ENCODE results near the gene KIAA1671.

KIAA1671 gene

GRCh38 chr22:25023879-25024278 lies 71.4 kb downstream of the KIAA1671 start:
- ATAC-seq (ENCODE audit: low read depth) (no peak), DNase-seq (ENCODE audit: low spot score in 2 of 2) (no peak)
- no peak overlapping the region for H3K27ac Mint-ChIP-seq
- peaks cover 12% of the 10 kb centered on the region for H3K27me3 Mint-ChIP-seq
- no peaks in the 10 kb centered on the region for H3K9me3 Mint-ChIP-seq
- no peak overlapping the region for H3K4me3 Mint-ChIP-seq
- no peaks in the 10 kb centered on the region for H3K4me1 Mint-ChIP-seq
- no peaks in the 10 kb centered on the region for H3K36me3 Mint-ChIP-seq

DNA sequence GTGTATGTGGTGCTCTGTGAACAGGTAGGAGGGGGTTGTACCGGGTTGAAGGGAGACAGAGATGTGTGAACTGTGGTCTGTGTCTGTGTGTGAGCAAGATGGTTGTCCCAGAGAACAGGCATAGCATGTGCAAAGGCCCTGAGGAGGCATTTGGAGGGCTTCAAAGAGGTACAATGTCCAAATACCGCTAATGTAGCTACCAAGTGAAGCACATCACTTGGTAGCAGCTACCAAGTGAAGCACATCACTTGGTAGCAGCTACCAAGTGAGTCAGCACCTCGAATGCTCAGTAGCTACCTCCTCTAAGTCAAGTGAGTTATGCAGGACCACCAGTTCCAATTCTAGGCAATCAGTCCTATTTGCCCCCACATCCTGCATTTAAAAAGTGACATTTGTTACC lies 72.4 kb downstream of the KIAA1671 start:
- DNase-seq (ENCODE audit: low spot score in 2 of 2) (no peak), ATAC-seq (ENCODE audit: low read depth) (no peak)
- H3K4me1 Mint-ChIP-seq = no peaks in the 10 kb centered on the region
- no peak overlapping the region for H3K27ac Mint-ChIP-seq
- no peaks in the 10 kb centered on the region for H3K9me3 Mint-ChIP-seq
- peaks cover 12% of the 10 kb centered on the region for H3K27me3 Mint-ChIP-seq
- no peaks in the 10 kb centered on the region for H3K36me3 Mint-ChIP-seq
- no peak overlapping the region for H3K4me3 Mint-ChIP-seq

DNA sequence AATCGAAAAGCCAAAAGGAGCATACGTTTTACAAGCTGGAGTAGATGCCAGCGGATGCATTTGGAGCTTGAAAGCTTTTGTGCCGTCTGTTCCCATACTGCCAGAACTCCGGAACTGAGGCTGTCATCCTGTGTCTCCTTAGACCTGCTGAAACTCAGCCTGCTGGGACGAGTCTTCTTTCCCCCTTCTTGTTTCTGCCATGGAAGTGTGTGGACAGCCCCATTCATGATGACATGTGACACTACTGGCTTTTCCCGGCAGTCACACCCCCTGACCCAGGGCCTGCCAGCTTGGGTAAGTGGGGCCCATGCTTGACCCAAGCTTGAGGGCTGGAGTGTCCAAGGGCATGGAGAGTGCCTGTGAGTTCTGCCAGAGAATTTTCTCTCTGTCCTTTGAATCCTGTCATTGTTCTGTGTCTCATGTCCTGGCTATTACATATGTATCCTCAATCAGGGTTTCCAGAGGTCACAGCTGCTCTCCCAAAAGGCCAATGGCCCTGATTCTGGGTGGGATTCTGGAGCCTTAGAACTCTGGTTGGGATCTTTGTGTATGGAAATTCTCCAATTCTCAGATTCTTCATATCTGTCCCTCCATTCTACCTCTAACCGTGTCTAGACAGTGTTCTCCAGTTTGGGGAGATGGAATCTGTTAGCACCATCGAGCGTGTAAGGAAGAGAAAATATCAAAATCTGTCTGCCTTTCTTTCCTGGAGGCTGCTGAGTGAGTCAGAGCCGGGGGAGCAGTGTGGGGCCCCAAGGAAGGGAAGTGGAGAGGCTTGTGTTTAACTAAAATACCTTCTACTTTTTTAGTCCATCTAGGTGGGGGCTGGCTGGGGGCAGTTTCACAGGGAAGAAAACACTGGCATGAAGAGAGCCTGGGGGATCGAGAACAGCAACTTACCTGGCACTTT lies 73.2 kb downstream of the KIAA1671 start:
- Mint-ChIP-seq H3K36me3 (no peaks in the 10 kb centered on the region), H3K27ac (no peak overlapping the region), H3K4me1 (no peaks in the 10 kb centered on the region), H3K27me3 (peaks cover 7% of the 10 kb centered on the region), H3K4me3 (no peak overlapping the region), H3K9me3 (no peaks in the 10 kb centered on the region)
- ATAC-seq (ENCODE audit: low read depth) = no peak
- no peak for DNase-seq (ENCODE audit: low spot score in 2 of 2)

DNA sequence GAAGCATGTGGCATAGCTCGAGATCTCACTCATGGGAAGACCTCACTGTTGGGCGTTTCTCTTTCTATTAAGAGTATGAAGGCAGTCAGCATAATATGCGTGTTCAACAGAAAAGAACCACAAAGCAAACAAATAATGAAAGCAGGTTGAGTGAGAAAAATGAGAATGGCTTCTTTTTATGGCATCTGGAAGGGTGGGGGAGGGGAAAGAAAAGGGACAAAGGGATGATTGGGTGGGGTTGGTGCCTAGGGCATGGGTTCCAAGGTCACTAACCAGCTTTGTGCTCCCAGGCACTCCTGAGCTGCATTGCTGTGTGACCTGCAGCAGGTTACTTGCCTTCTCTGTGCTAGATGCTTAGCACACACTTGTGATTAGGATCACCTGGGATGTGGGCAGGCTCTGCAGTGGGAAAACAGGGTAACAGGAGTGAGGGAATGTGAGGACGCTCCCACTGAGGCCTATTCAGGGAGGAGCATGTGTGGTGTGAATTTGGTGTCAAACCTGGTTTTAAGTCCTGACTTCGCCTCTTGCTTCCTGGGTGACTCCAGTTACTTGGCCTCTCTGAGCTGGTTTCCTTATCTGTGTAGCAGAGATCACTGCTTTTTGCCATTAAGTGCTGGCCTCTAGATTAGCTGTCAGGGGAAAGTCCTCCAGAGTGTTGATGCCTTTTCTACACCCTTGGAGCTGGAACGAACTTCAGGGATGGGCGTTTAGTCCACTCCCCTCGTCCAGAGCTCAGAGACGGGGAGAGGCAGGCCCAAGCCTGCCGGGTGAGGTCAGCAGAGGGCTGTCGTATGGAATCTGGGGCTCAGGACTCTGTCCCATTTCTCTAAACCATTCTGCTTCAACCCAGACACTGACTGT lies 74.8 kb downstream of the KIAA1671 start:
- Mint-ChIP-seq H3K36me3 (no peaks in the 10 kb centered on the region), H3K9me3 (no peaks in the 10 kb centered on the region), H3K27ac (no peak overlapping the region), H3K27me3 (peaks cover 6% of the 10 kb centered on the region), H3K4me3 (no peak overlapping the region), H3K4me1 (no peaks in the 10 kb centered on the region)
- ATAC-seq (ENCODE audit: low read depth) (no peak), DNase-seq (ENCODE audit: low spot score in 2 of 2) (no peak)

DNA sequence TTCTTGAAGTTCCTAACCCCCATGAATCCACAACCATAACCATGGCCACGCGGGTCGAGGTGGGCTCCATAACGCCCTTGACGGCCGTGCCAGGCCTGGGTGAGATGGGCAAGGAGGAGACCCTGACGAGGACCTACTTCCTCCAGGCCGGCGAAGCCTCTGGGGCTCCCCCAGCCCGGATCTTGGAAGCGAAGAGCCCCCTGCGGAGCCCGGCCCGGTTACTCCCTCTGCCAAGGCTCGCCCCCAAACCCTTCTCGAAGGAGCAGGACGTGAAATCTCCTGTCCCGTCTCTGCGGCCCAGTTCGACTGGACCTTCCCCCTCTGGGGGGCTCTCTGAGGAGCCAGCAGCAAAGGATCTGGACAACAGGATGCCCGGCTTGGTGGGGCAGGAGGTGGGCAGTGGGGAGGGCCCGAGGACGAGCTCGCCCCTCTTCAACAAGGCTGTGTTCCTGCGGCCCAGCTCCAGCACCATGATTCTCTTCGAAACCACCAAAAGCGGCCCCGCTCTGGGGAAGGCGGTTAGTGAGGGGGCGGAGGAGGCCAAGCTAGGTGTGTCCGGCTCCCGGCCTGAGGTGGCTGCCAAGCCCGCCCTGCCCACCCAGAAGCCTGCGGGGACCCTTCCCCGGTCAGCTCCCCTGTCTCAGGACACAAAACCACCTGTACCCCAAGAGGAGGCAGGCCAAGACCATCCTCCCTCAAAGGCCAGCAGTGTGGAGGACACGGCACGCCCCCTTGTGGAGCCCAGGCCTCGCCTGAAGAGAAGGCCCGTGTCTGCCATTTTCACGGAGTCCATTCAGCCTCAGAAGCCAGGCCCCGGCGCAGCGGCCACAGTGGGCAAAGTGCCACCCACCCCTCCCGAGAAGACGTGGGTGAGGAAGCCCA lies 75.7 kb downstream of the KIAA1671 start:
- DNase-seq (ENCODE audit: low spot score in 2 of 2) (no peak), ATAC-seq (ENCODE audit: low read depth) (no peak)
- Mint-ChIP-seq H3K9me3 (no peaks in the 10 kb centered on the region), H3K27me3 (peaks cover 6% of the 10 kb centered on the region), H3K4me3 (no peak overlapping the region), H3K36me3 (no peaks in the 10 kb centered on the region), H3K4me1 (no peaks in the 10 kb centered on the region), H3K27ac (no peak overlapping the region)

DNA sequence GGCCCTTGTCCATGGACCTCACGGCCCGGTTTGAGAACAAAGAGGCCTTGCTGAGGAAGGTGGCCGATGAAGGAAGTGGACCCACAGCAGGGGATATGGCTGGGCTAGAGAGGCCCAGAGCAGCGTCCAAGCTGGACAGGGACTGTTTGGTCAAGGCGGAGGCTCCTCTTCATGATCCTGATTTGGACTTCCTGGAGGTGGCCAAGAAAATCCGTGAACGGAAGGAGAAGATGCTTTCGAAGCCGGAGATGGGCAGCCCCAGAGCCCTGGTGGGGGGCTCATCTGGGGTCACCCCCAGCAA lies 76.3 kb downstream of the KIAA1671 start:
- H3K4me3 Mint-ChIP-seq = no peak overlapping the region
- H3K27me3 Mint-ChIP-seq = peaks cover 6% of the 10 kb centered on the region
- ATAC-seq (ENCODE audit: low read depth) (no peak), DNase-seq (ENCODE audit: low spot score in 2 of 2) (no peak)
- H3K27ac Mint-ChIP-seq = no peak overlapping the region
- no peaks in the 10 kb centered on the region for H3K9me3 Mint-ChIP-seq
- no peaks in the 10 kb centered on the region for H3K36me3 Mint-ChIP-seq
- H3K4me1 Mint-ChIP-seq = no peaks in the 10 kb centered on the region

DNA sequence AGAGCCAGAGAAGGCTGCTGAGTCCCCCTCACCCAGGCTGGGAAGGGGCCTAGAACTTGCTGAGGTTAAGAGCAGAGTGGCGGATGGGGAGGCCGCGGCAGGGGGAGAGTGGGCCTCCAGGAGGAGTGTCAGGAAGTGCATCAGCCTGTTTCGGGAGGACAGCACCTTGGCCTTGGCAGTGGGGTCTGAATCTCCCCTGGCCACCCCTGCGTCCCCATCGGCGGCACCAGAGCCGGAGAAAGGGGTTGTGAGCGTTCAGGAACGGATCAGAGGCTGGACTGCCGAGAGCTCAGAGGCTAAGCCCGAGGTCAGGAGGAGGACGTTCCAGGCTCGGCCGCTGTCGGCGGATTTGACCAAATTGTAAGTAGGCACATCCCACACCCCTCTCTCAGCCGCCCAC lies 76.7 kb downstream of the KIAA1671 start:
- no peaks in the 10 kb centered on the region for H3K9me3 Mint-ChIP-seq
- H3K27me3 Mint-ChIP-seq = peaks cover 3% of the 10 kb centered on the region
- ATAC-seq (ENCODE audit: low read depth) = no peak
- no peak overlapping the region for H3K27ac Mint-ChIP-seq
- no peaks in the 10 kb centered on the region for H3K4me1 Mint-ChIP-seq
- no peak for DNase-seq (ENCODE audit: low spot score in 2 of 2)
- H3K36me3 Mint-ChIP-seq = no peaks in the 10 kb centered on the region
- no peak overlapping the region for H3K4me3 Mint-ChIP-seq

DNA sequence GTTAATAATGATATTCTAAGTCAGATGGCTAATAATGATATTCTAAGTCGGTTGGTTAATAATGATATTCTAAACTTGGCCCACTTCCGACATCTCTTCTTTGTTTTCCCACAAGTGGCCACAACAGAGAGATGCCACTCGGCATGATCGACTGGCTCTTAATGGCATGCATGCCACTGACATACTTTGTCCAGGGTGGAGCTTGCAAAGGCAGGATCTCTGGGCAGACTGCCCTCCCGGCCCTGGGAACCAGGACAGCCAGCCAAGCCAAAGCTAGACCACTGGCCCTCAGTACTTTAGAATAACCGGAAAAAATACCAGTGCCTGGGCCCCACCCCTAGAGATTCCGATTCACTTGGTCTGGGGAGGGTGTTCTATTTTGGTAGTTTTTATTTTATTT lies 78.1 kb downstream of the KIAA1671 start:
- Mint-ChIP-seq H3K4me3 (no peak overlapping the region), H3K27ac (no peak overlapping the region), H3K27me3 (peaks cover 3% of the 10 kb centered on the region), H3K36me3 (no peaks in the 10 kb centered on the region), H3K9me3 (peaks cover 3% of the 10 kb centered on the region), H3K4me1 (no peaks in the 10 kb centered on the region)
- ATAC-seq (ENCODE audit: low read depth) (no peak), DNase-seq (ENCODE audit: low spot score in 2 of 2) (no peak)

DNA sequence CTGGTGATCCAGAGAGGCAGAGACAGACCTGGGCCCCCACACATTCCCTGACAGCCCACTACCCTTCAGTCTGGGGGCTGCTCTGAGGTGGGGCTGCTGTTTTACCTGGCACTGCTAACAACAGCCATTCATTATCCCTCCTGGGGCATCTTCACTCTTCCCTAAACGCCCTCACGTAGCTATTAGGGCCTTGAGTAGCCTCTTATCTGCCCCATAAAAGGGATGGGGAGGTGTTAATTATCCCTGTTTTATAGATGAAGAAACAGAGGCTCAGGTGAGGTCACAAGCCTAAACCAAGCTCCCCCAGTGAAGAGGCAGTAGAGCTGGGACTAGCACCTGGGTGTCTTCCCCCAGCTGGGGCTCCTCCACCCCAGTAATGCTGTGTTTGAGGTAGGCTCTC lies 79.5 kb downstream of the KIAA1671 start:
- Mint-ChIP-seq H3K27ac (no peak overlapping the region), H3K4me1 (no peaks in the 10 kb centered on the region), H3K36me3 (no peaks in the 10 kb centered on the region), H3K4me3 (no peak overlapping the region), H3K27me3 (peaks cover 4% of the 10 kb centered on the region), H3K9me3 (peaks cover 3% of the 10 kb centered on the region)
- DNase-seq (ENCODE audit: low spot score in 2 of 2) (no peak), ATAC-seq (ENCODE audit: low read depth) (no peak)

- H3K4me1 Mint-ChIP-seq = no peaks in the 10 kb centered on the region
- H3K27me3 Mint-ChIP-seq = peaks cover 4% of the 10 kb centered on the region
- ATAC-seq (ENCODE audit: low read depth) (no peak), DNase-seq (ENCODE audit: low spot score in 2 of 2) (no peak)
- H3K27ac Mint-ChIP-seq = no peak overlapping the region
- H3K36me3 Mint-ChIP-seq = no peaks in the 10 kb centered on the region
- no peak overlapping the region for H3K4me3 Mint-ChIP-seq
- H3K9me3 Mint-ChIP-seq = peaks cover 3% of the 10 kb centered on the region
Observed at GRCh38 chr22:25035715-25036114, 83.2 kb downstream of the KIAA1671 start.

DNA sequence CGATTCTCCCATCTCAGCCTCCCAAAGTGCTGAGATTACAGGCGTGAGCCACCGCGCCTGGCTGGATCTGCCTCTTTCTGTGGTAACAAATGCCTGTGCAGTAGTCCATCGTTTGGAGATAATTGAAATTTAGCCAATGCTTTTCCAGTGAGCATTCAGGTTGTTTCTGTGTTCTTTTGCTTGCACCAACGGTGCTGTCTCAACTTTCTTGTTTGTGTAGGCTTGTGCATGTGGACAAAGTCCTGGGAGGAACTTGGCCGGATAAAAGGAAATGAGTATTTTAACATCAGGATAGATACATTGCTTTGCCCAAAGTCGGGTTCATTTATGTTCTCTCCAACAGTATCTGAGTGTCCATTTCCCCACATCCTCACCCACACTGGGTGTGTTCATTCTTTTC lies 85.7 kb downstream of the KIAA1671 start:
- H3K27me3 Mint-ChIP-seq = peaks cover 4% of the 10 kb centered on the region
- H3K27ac Mint-ChIP-seq = no peak overlapping the region
- H3K9me3 Mint-ChIP-seq = peaks cover 3% of the 10 kb centered on the region
- H3K36me3 Mint-ChIP-seq = no peaks in the 10 kb centered on the region
- H3K4me1 Mint-ChIP-seq = no peaks in the 10 kb centered on the region
- ATAC-seq (ENCODE audit: low read depth) (no peak), DNase-seq (ENCODE audit: low spot score in 2 of 2) (no peak)
- H3K4me3 Mint-ChIP-seq = no peak overlapping the region

DNA sequence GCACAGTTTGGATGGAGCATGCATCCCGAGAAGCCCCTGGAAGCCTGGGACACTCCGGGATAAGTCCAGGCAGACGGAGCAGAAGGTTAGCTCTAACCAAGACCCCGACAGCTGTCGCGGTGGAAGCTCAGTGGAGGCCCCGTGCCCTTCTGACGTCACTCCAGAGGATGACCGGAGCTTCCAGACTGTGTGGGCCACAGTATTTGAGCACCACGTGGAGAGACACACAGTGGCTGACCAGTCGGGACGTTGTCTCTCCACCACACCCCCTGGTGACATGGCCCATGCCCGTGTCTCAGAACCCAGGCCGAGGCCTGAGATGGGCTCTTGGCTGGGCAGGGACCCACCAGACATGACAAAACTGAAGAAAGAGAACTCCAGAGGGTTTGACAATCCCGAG lies 86.3 kb downstream of the KIAA1671 start:
- DNase-seq (ENCODE audit: low spot score in 2 of 2) (no peak), ATAC-seq (ENCODE audit: low read depth) (no peak)
- peaks cover 7% of the 10 kb centered on the region for H3K27me3 Mint-ChIP-seq
- H3K36me3 Mint-ChIP-seq = no peaks in the 10 kb centered on the region
- no peak overlapping the region for H3K4me3 Mint-ChIP-seq
- H3K27ac Mint-ChIP-seq = no peak overlapping the region
- no peaks in the 10 kb centered on the region for H3K4me1 Mint-ChIP-seq
- H3K9me3 Mint-ChIP-seq = peaks cover 3% of the 10 kb centered on the region

GRCh38 chr22:25039255-25039654 lies 86.7 kb downstream of the KIAA1671 start:
- Mint-ChIP-seq H3K9me3 (peaks cover 2% of the 10 kb centered on the region), H3K36me3 (no peaks in the 10 kb centered on the region), H3K4me1 (no peaks in the 10 kb centered on the region), H3K27ac (no peak overlapping the region), H3K4me3 (no peak overlapping the region), H3K27me3 (peaks cover 6% of the 10 kb centered on the region)
- no peak for DNase-seq (ENCODE audit: low spot score in 2 of 2)
- ATAC-seq (ENCODE audit: low read depth) = no peak

GRCh38 chr22:25039754-25040153 lies 87.2 kb downstream of the KIAA1671 start:
- no peak for DNase-seq (ENCODE audit: low spot score in 2 of 2)
- Mint-ChIP-seq H3K9me3 (no peaks in the 10 kb centered on the region), H3K4me1 (no peaks in the 10 kb centered on the region), H3K27me3 (peaks cover 4% of the 10 kb centered on the region), H3K36me3 (no peaks in the 10 kb centered on the region), H3K4me3 (no peak overlapping the region), H3K27ac (no peak overlapping the region)
- ATAC-seq (ENCODE audit: low read depth) = no peak

Data from memory B cell (primary cell).